NCI-H345 treated with DMSO at 0.1 percent for 48 hours (cell line): ENCODE data around the gene RAB3IL1.
A peak's percentile ranks its signal among the peaks of the same experiment; 100 is the strongest.
"Not testable (repeated sequence)": the region's sequence is repeated elsewhere in the genome, so short reads cannot be mapped to it uniquely, and the experiment has no call there.

Source experiments
- DNase-seq: peaks from one replicate; lab custom pipeline; 2025; ENCODE audit not compliant: unreplicated experiment; lab: John Stamatoyannopoulos, UW

RAB3IL1 gene

GRCh38 chr11:61953632-61954031 is 36.3 kb upstream of the RAB3IL1 start:
- not testable (repeated sequence) for DNase-seq

- no peak for DNase-seq
Observed at GRCh38 chr11:61952882-61953281, 35.5 kb upstream of the RAB3IL1 start.

- DNase-seq = no peak
Observed at GRCh38 chr11:61951484-61952135, 34.2 kb upstream of the RAB3IL1 start.

GRCh38 chr11:61950035-61950547 is 32.7 kb upstream of the RAB3IL1 start, which contains the start of gene BEST1:
BEST1 (plus strand) TSS chr11:61950351; CDS start chr11:61951807, 1,456 bp downstream.
- no peak for DNase-seq

- peak; percentile 87 for DNase-seq
Observed at GRCh38 chr11:61949169-61950034, 32.0 kb upstream of the RAB3IL1 start.

- DNase-seq = no peak
Observed at GRCh38 chr11:61948505-61948904, 31.1 kb upstream of the RAB3IL1 start.

GRCh38 chr11:61947486-61948210 is 30.3 kb upstream of the RAB3IL1 start:
- peak; percentile 71 for DNase-seq

- DNase-seq = no peak
Observed at GRCh38 chr11:61946894-61947293, 29.5 kb upstream of the RAB3IL1 start.

- no peak for DNase-seq
Observed at GRCh38 chr11:61945191-61945590, 27.8 kb upstream of the RAB3IL1 start.

GRCh38 chr11:61940466-61940865 is 23.1 kb upstream of the RAB3IL1 start:
- DNase-seq = no peak

- no peak for DNase-seq
Observed at GRCh38 chr11:61935861-61936260, 18.5 kb upstream of the RAB3IL1 start.

GRCh38 chr11:61930933-61931332 is 13.6 kb upstream of the RAB3IL1 start:
- DNase-seq = no peak

- DNase-seq = no peak
Observed at GRCh38 chr11:61928606-61929005, 11.2 kb upstream of the RAB3IL1 start.

GRCh38 chr11:61927501-61927900 is 10.1 kb upstream of the RAB3IL1 start:
- DNase-seq = no peak

GRCh38 chr11:61926235-61926634 is 8.9 kb upstream of the RAB3IL1 start:
- DNase-seq = no peak

GRCh38 chr11:61925736-61926135 is 8.4 kb upstream of the RAB3IL1 start:
- DNase-seq = no peak

- no peak for DNase-seq
Observed at GRCh38 chr11:61924064-61924455, 6.7 kb upstream of the RAB3IL1 start.

- DNase-seq = no peak
Observed at GRCh38 chr11:61923166-61924063, 6.0 kb upstream of the RAB3IL1 start.

- DNase-seq = no peak
Observed at GRCh38 chr11:61922539-61922938, 5.2 kb upstream of the RAB3IL1 start.

GRCh38 chr11:61921446-61921845 is 4.1 kb upstream of the RAB3IL1 start:
- DNase-seq = no peak
